Kidney (tissue), 14 donors: Measurements from ENCODE around the gene SCGB1A1. TPM values are rescaled to one million over a fixed set of nuclear protein-coding genes. Genes with fewer than 3 reads are reported as not detected.

Experiments
- DNase-seq, 5 donors: peaks; one replicate each; pipeline ENCODE4 v3.0.0-alpha.2; 2013 to 2020
- FAIRE-seq: peaks from 2 replicates; lab custom pipeline; 2012; peaks lifted over from hg19 to GRCh38; lab: Jason Lieb, UNC
- H3K27ac ChIP-seq, 2 donors: one replicate each; pipeline ENCODE4 v1.7.0; 2013; ENCODE audit warnings: low read depth in 2 of 2, low read length in 2 of 2, inconsistent platforms in 1 of 2
- H3K27me3 ChIP-seq: one replicate; pipeline ENCODE4 v1.7.1; 2013; ENCODE audit warnings: low read length, inconsistent platforms; ENCODE audit not compliant: control insufficient read depth, insufficient read depth
- H3K36me3 ChIP-seq, 3 donors: one replicate each; pipeline versions ENCODE4 v1.7.0 to v1.7.1; 2013; ENCODE audit warnings: low read length in 3 of 3, control low read depth in 1 of 3, inconsistent platforms in 1 of 3; ENCODE audit not compliant: insufficient read depth in 3 of 3, control insufficient read depth in 2 of 3
- H3K4me1 ChIP-seq, 3 donors: one replicate each; pipeline versions ENCODE4 v1.7.0 to v1.7.1; 2013; ENCODE audit warnings: low read length in 3 of 3, inconsistent platforms in 1 of 3, low read depth in 1 of 3; ENCODE audit not compliant: control insufficient read depth in 2 of 3, insufficient read depth in 2 of 3
- H3K4me3 ChIP-seq, 3 donors: one replicate each; pipeline versions ENCODE4 v1.7.0 to v1.8.1; 2013; ENCODE audit warnings: low read length in 3 of 3, control low read depth in 1 of 3, inconsistent platforms in 1 of 3
- H3K9ac ChIP-seq, 3 donors: one replicate each; pipeline versions ENCODE4 v1.7.0 to v1.7.1; 2013; ENCODE audit warnings: low read length in 3 of 3, control low read depth in 1 of 3, inconsistent platforms in 1 of 3
- H3K9me3 ChIP-seq, 3 donors: one replicate each; pipeline versions ENCODE4 v1.7.0 to v1.7.1; 2013; ENCODE audit warnings: low read length in 3 of 3, control low read depth in 1 of 3, inconsistent platforms in 1 of 3; ENCODE audit not compliant: control insufficient read depth in 2 of 3, insufficient read depth in 1 of 3
- intact Hi-C: fragments of 100-400 bp; cut with DNase I; formaldehyde crosslinking; loops from one replicate; pipeline ENCODE4 v1.11.1; 2022
- polyA plus RNA-seq: library from polyadenylated mRNA; stranded (reverse); fragments of 350-450 nt; fragmentation: Illumina TruSeq; extraction: RNeasy Lipid Tissue Mini Kit (QIAGEN cat#74804); gene quantifications from one replicate; pipeline ENCODE4 v1.2.3, GENCODE V29; 2014; ENCODE audit warnings: low read depth, low replicate concordance; ENCODE audit not compliant: insufficient read depth
- total RNA-seq: library from RNA; stranded (reverse); fragmentation: NEBNext Ultra II Directional; extraction: Animal tissue kit (Norgen Biotek cat#: 25700); gene quantifications from one replicate; pipeline ENCODE4 v1.2.1, GENCODE V29; 2021
- TF ChIP-seq, protein P1 (sequence below): IDR thresholded peaks from 3 replicates; pipeline ENCODE4 v1.5.1; 2012; ENCODE audit warnings: mild to moderate bottlenecking, moderate library complexity, borderline replicate concordance; ENCODE audit not compliant: insufficient read depth; ENCODE audit errors: extremely low read depth
- donor health status: control.
- donor health status: control.
- donor health status: control.
- donor health status: control.
- donor health status: control.
- donor health status: DM: yes; HTN: yes; CAD: no.
- donor health status: Normal renal cell carcinoma (clear cell type).

The SCGB1A1 gene
- total and polyA plus RNA-seq, 2 donors from 2014 or later: not detected

GRCh38 chr11:62432695-62433094, 13.9 kb downstream of the SCGB1A1 start:
- H3K9me3 ChIP-seq: no peaks in the 10 kb centered on the region
- H3K27me3 ChIP-seq: no peaks in the 10 kb centered on the region
- TF ChIP-seq, protein P1, sequence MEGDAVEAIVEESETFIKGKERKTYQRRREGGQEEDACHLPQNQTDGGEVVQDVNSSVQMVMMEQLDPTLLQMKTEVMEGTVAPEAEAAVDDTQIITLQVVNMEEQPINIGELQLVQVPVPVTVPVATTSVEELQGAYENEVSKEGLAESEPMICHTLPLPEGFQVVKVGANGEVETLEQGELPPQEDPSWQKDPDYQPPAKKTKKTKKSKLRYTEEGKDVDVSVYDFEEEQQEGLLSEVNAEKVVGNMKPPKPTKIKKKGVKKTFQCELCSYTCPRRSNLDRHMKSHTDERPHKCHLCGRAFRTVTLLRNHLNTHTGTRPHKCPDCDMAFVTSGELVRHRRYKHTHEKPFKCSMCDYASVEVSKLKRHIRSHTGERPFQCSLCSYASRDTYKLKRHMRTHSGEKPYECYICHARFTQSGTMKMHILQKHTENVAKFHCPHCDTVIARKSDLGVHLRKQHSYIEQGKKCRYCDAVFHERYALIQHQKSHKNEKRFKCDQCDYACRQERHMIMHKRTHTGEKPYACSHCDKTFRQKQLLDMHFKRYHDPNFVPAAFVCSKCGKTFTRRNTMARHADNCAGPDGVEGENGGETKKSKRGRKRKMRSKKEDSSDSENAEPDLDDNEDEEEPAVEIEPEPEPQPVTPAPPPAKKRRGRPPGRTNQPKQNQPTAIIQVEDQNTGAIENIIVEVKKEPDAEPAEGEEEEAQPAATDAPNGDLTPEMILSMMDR: no peak
- H3K4me3 ChIP-seq: no peak overlapping the region
- no peak for DNase-seq
- no peak for FAIRE-seq
- H3K27ac ChIP-seq: no peak overlapping the region
- H3K4me1 ChIP-seq: peaks cover 5 to 12% (median 11%) of the 10 kb centered on the region in 3 donors
- no peak overlapping the region for H3K9ac ChIP-seq
- intact Hi-C loops: no loop called here
- H3K36me3 ChIP-seq: no peaks in the 10 kb centered on the region

- DNase-seq (peak in 3 of 5 donors; percentile 48 to 72 (median 67)), FAIRE-seq (no peak)
- Histone ChIP-seq H3K9ac (no peak overlapping the region), H3K27me3 (no peaks in the 10 kb centered on the region), H3K4me1 (peaks cover 5 to 12% (median 11%) of the 10 kb centered on the region in 3 donors), H3K27ac (no peak overlapping the region), H3K9me3 (no peaks in the 10 kb centered on the region), H3K36me3 (no peaks in the 10 kb centered on the region), H3K4me3 (peak overlapping the region in 1 of 3 donors; percentile 2)
- TF ChIP-seq, protein P1: no peak
- intact Hi-C loops: no loop called here
Measured at GRCh38 chr11:62433141-62433903, 14.5 kb downstream of the SCGB1A1 start.

DNA sequence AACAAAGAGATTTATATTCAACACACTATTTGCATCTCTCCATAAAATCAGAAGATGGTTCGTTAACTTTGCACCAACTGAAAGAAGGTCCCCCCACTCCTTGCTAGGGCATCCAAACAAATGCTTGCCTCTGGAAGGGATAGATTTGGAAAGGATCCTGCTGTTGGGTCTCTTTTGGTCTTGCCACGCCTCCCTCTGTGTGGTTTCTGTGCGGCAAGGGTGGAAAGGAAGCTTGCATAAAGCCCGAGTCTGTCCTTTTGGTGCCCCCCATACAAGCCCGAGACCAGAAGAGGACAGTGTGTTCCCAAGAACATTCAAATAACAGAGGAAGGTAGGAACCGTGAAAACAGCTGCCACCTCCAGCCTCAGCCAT, 15.1 kb downstream of the SCGB1A1 start:
- Histone ChIP-seq H3K9me3 (no peaks in the 10 kb centered on the region), H3K36me3 (no peaks in the 10 kb centered on the region), H3K4me1 (peaks cover 5 to 12% (median 11%) of the 10 kb centered on the region in 3 donors), H3K9ac (no peak overlapping the region), H3K27ac (peak overlapping the region in 1 of 2 donors; percentile 9), H3K27me3 (no peaks in the 10 kb centered on the region), H3K4me3 (peak overlapping the region in 1 of 3 donors; percentile 2)
- no peak for FAIRE-seq
- TF ChIP-seq, protein P1: no peak
- peak in 2 of 5 donors; percentile 54 to 68 for DNase-seq
- intact Hi-C loops: no loop called here
